Kidney epithelial cell (primary cell): ENCODE data around the gene RNU7-1. TPM values are rescaled to one million over a fixed set of nuclear protein-coding genes. Genes with fewer than 3 reads are reported as not detected.

ENCODE experiments used
- DNase-seq: peaks from one replicate; pipeline ENCODE4 v3.0.0-alpha.2; 2010; ENCODE audit warnings: low read depth
- H3K27me3 ChIP-seq: 2 replicates; pipeline ENCODE4 v1.6.0; 2011; ENCODE audit warnings: low read length; ENCODE audit not compliant: control insufficient read depth, insufficient read depth
- H3K36me3 ChIP-seq: 2 replicates; pipeline ENCODE4 v1.5.1; 2011; ENCODE audit warnings: low read length; ENCODE audit not compliant: control insufficient read depth, insufficient read depth
- H3K4me3 ChIP-seq: 2 replicates; pipeline ENCODE4 v1.5.1; 2011; ENCODE audit warnings: low read depth, mild to moderate bottlenecking, control low read depth, low read length
- CTCF ChIP-seq: IDR thresholded peaks from 2 replicates; pipeline ENCODE4 v1.5.1; 2011; ENCODE audit warnings: mild to moderate bottlenecking, moderate library complexity, low read length, control low read depth, inconsistent platforms; ENCODE audit not compliant: insufficient read depth, poor library complexity, severe bottlenecking
- total RNA-seq: library from RNA; depleted of rRNA; stranded (reverse); fragments of >200 nt; gene quantifications from 2 replicates; pipeline ENCODE4 v1.2.3, GENCODE V29; 2015

The RNU7-1 gene
- total RNA-seq, 1 donor from 2014 or later = not detected

- Histone ChIP-seq H3K4me3 (no peak overlapping the region), H3K36me3 (no peaks in the 10 kb centered on the region), H3K27me3 (no peaks in the 10 kb centered on the region)
- peak; percentile 27 for TF ChIP-seq CTCF
- no peak for DNase-seq
Measured at GRCh38 chr12:6950401-6950801, 6.8 kb downstream of the RNU7-1 start.

- no peak for TF ChIP-seq CTCF
Measured at GRCh38 chr12:6950811-6951540, 7.4 kb downstream of the RNU7-1 start, which contains the start of gene PTPN6. PTPN6 (plus strand) TSS chr12:6951356; CDS start chr12:6951513, 157 bp downstream.

GRCh38 chr12:6951551-6952120, 8.0 kb downstream of the RNU7-1 start:
- H3K4me3 ChIP-seq = no peak overlapping the region
- H3K36me3 ChIP-seq = no peaks in the 10 kb centered on the region
- DNase-seq = no peak
- H3K27me3 ChIP-seq = no peaks in the 10 kb centered on the region
- no peak for TF ChIP-seq CTCF

More at GRCh38 chr12:6950811-6951540, 7.4 kb downstream of the RNU7-1 start, which contains the start of gene PTPN6:
- no peak for DNase-seq
- no peaks in the 10 kb centered on the region for H3K36me3 ChIP-seq
- no peak within 1 kb of the TSS for H3K4me3 ChIP-seq
- H3K27me3 ChIP-seq = no peaks in the 10 kb centered on the region

- no peaks in the 10 kb centered on the region for H3K36me3 ChIP-seq
- DNase-seq = no peak
- no peak for TF ChIP-seq CTCF
- no peaks in the 10 kb centered on the region for H3K27me3 ChIP-seq
- H3K4me3 ChIP-seq = no peak overlapping the region
Measured at GRCh38 chr12:6952121-6952862, 8.7 kb downstream of the RNU7-1 start.

GRCh38 chr12:6952863-6953441, 9.3 kb downstream of the RNU7-1 start:
- no peaks in the 10 kb centered on the region for H3K27me3 ChIP-seq
- no peak for TF ChIP-seq CTCF
- no peak overlapping the region for H3K4me3 ChIP-seq
- no peak for DNase-seq
- H3K36me3 ChIP-seq = no peaks in the 10 kb centered on the region
